ENCODE results near the gene CA5A. TPM values are rescaled to one million over a fixed set of nuclear protein-coding genes. Genes with fewer than 3 reads are reported as not detected.
"Not testable (repeated sequence)": the region's sequence is repeated elsewhere in the genome, so short reads cannot be mapped to it uniquely, and the experiment has no call there.

Gene CA5A
- total RNA-seq, 1 donor from 2014 or later: not detected

- H3K4me3 Mint-ChIP-seq (ENCODE audit: unreplicated experiment): no peak overlapping the region
These were observed 6.4 kb upstream of the CA5A start for GRCh38 chr16:87942680-87943079.

DNA sequence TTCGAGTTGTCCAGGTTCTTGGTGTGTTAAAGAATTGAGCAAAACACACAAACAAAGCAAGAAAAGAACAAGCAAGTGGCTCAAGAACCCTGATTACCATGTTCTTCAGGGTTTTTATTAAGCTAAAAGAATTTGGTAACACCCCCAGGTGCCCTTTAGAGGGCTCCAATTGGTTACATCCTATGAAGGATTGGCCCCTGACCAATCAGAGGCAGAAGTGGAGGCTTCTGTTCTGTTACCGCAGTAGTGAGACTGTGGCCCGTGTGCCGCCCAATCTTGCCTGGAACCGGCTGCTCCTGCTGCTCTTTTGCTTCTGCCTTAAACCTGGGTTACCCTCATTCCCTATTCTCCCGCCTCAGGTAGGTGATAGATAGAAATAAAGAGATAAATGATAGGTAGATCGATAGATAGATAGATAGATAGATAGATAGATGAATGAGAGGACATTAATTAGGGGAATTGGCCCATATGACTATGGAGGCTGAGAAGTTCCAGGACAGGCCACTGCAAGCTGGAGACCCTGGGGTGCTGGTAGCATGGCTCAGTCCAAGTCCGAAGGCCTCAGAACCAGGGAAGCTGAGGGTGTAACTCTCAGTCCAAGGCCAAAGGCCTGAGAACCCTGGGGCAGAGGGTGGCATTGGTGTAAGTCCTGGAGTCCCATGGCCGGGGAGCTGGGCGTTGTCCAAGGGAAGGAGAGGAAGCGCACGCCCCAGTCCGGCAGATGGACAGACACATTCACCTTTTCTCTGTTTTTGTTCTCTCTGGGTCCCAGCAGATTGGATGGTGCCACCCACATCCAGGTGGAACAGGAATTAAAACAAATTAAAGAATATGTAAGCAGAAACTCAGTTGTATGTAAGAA is 3.5 kb upstream of the CA5A start:
- H3K79me2 ChIP-seq (ENCODE audit: insufficient read depth, low read length): no peaks in the 10 kb centered on the region
- no peak for TF ChIP-seq EZH2 (IDR thresholded peaks at IDR 0.05; ENCODE audit: insufficient read depth, low read length)
- TF ChIP-seq, protein P1, sequence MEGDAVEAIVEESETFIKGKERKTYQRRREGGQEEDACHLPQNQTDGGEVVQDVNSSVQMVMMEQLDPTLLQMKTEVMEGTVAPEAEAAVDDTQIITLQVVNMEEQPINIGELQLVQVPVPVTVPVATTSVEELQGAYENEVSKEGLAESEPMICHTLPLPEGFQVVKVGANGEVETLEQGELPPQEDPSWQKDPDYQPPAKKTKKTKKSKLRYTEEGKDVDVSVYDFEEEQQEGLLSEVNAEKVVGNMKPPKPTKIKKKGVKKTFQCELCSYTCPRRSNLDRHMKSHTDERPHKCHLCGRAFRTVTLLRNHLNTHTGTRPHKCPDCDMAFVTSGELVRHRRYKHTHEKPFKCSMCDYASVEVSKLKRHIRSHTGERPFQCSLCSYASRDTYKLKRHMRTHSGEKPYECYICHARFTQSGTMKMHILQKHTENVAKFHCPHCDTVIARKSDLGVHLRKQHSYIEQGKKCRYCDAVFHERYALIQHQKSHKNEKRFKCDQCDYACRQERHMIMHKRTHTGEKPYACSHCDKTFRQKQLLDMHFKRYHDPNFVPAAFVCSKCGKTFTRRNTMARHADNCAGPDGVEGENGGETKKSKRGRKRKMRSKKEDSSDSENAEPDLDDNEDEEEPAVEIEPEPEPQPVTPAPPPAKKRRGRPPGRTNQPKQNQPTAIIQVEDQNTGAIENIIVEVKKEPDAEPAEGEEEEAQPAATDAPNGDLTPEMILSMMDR (IDR thresholded peaks at IDR 0.05; ENCODE audit: insufficient read depth, low read depth, low read length): no peak
- no peaks in the 10 kb centered on the region for H3K27me3 ChIP-seq (ENCODE audit: insufficient read depth, low read length)
- no peak overlapping the region for H3K4me3 ChIP-seq (ENCODE audit: insufficient read depth, low read depth, low read length)
- Mint-ChIP-seq H3K36me3 (ENCODE audit: low read depth, unreplicated experiment) (no peaks in the 10 kb centered on the region), H3K4me1 (ENCODE audit: low read depth, unreplicated experiment) (no peaks in the 10 kb centered on the region), H3K27ac (ENCODE audit: unreplicated experiment) (no peak overlapping the region), H3K4me3 (ENCODE audit: unreplicated experiment) (no peak overlapping the region), H3K9me3 (ENCODE audit: unreplicated experiment) (no peaks in the 10 kb centered on the region), H3K27me3 (ENCODE audit: low read depth, unreplicated experiment) (peaks cover 13% of the 10 kb centered on the region)
- no peak overlapping the region for H3K27ac ChIP-seq (ENCODE audit: low read depth, low read length)
- H3K9me3 ChIP-seq (ENCODE audit: insufficient read depth, low read depth, low read length): no peaks in the 10 kb centered on the region
- FAIRE-seq: no peak
- H2AFZ ChIP-seq (ENCODE audit: low read depth, low read length): no peak overlapping the region
- no peaks in the 10 kb centered on the region for H3K36me3 ChIP-seq (ENCODE audit: insufficient read depth, low read length)
- no peak overlapping the region for H3K9ac ChIP-seq (ENCODE audit: low read length)
- H4K20me1 ChIP-seq (ENCODE audit: insufficient read depth, low read length): no peaks in the 10 kb centered on the region
- no peak overlapping the region for H3K4me2 ChIP-seq (ENCODE audit: low read length)
- H3K4me1 ChIP-seq (ENCODE audit: insufficient read depth, low read length): no peaks in the 10 kb centered on the region
- DNase-seq (ENCODE audit: low read depth): no peak

More at GRCh38 chr16:87942680-87943079, 6.4 kb upstream of the CA5A start:
- FAIRE-seq: no peak
- no peak for DNase-seq (ENCODE audit: low read depth)
- Histone ChIP-seq H3K27ac (ENCODE audit: low read depth, low read length) (no peak overlapping the region), H3K36me3 (ENCODE audit: insufficient read depth, low read length) (no peaks in the 10 kb centered on the region), H3K4me3 (ENCODE audit: insufficient read depth, low read depth, low read length) (no peak overlapping the region), H4K20me1 (ENCODE audit: insufficient read depth, low read length) (no peaks in the 10 kb centered on the region), H3K4me1 (ENCODE audit: insufficient read depth, low read length) (peaks cover 6% of the 10 kb centered on the region), H2AFZ (ENCODE audit: low read depth, low read length) (no peak overlapping the region), H3K9ac (ENCODE audit: low read length) (no peak overlapping the region), H3K27me3 (ENCODE audit: insufficient read depth, low read length) (no peaks in the 10 kb centered on the region), H3K4me2 (ENCODE audit: low read length) (no peak overlapping the region), H3K9me3 (ENCODE audit: insufficient read depth, low read depth, low read length) (no peaks in the 10 kb centered on the region), H3K79me2 (ENCODE audit: insufficient read depth, low read length) (no peaks in the 10 kb centered on the region)
- no peak for TF ChIP-seq EZH2 (IDR thresholded peaks at IDR 0.05; ENCODE audit: insufficient read depth, low read length)
- TF ChIP-seq, protein P1 (IDR thresholded peaks at IDR 0.05; ENCODE audit: insufficient read depth, low read depth, low read length): no peak
- H3K4me1 Mint-ChIP-seq (ENCODE audit: low read depth, unreplicated experiment): no peaks in the 10 kb centered on the region
- H3K9me3 Mint-ChIP-seq (ENCODE audit: unreplicated experiment): no peaks in the 10 kb centered on the region
- H3K27ac Mint-ChIP-seq (ENCODE audit: unreplicated experiment): no peak overlapping the region
- no peaks in the 10 kb centered on the region for H3K36me3 Mint-ChIP-seq (ENCODE audit: low read depth, unreplicated experiment)
- peaks cover 5% of the 10 kb centered on the region for H3K27me3 Mint-ChIP-seq (ENCODE audit: low read depth, unreplicated experiment)

DNA sequence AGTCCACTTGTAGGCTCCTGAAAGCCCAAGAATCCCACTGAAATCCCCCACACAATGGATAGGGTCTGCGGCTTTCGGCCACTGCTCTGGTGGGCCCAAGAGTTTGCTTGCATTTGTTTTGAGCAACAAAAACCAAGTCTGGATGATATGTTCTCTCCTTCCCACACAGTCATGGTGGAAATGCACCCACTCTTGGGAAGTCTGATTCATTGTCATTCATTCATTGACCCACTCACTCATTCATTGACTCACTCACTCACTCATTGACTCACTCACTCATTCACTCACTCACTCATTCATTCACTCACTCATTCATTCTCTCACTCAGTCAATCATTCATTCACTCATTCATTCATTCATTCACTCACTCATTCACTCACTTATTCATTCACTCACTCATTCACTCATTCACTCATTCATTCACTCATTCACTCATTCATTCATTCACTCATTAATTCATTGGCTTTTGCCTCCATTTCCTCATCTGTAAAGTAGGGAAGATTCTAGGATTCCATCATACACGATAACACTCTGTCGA is 2.2 kb upstream of the CA5A start:
- FAIRE-seq (no peak), DNase-seq (ENCODE audit: low read depth) (no peak)
- Mint-ChIP-seq H3K4me3 (ENCODE audit: unreplicated experiment) (no peak overlapping the region), H3K36me3 (ENCODE audit: low read depth, unreplicated experiment) (no peaks in the 10 kb centered on the region), H3K27ac (ENCODE audit: unreplicated experiment) (no peak overlapping the region), H3K4me1 (ENCODE audit: low read depth, unreplicated experiment) (no peaks in the 10 kb centered on the region), H3K9me3 (ENCODE audit: unreplicated experiment) (peaks cover 3% of the 10 kb centered on the region), H3K27me3 (ENCODE audit: low read depth, unreplicated experiment) (peaks cover 13% of the 10 kb centered on the region)
- H3K4me3 ChIP-seq (ENCODE audit: insufficient read depth, low read depth, low read length): no peak overlapping the region
- no peaks in the 10 kb centered on the region for H3K36me3 ChIP-seq (ENCODE audit: insufficient read depth, low read length)
- no peaks in the 10 kb centered on the region for H4K20me1 ChIP-seq (ENCODE audit: insufficient read depth, low read length)
- no peak overlapping the region for H2AFZ ChIP-seq (ENCODE audit: low read depth, low read length)
- H3K79me2 ChIP-seq (ENCODE audit: insufficient read depth, low read length): no peaks in the 10 kb centered on the region
- H3K4me1 ChIP-seq (ENCODE audit: insufficient read depth, low read length): no peaks in the 10 kb centered on the region
- no peak for TF ChIP-seq EZH2 (IDR thresholded peaks at IDR 0.05; ENCODE audit: insufficient read depth, low read length)
- TF ChIP-seq, protein P1 (IDR thresholded peaks at IDR 0.05; ENCODE audit: insufficient read depth, low read depth, low read length): no peak
- no peaks in the 10 kb centered on the region for H3K9me3 ChIP-seq (ENCODE audit: insufficient read depth, low read depth, low read length)
- H3K27me3 ChIP-seq (ENCODE audit: insufficient read depth, low read length): no peaks in the 10 kb centered on the region
- no peak overlapping the region for H3K9ac ChIP-seq (ENCODE audit: low read length)
- no peak overlapping the region for H3K4me2 ChIP-seq (ENCODE audit: low read length)
- no peak overlapping the region for H3K27ac ChIP-seq (ENCODE audit: low read depth, low read length)

- FAIRE-seq; DNase-seq (ENCODE audit: low read depth); H3K27ac Mint-ChIP-seq (ENCODE audit: unreplicated experiment): not testable (repeated sequence)
These were observed 858 bp upstream of the CA5A start for GRCh38 chr16:87937231-87937542.

More at GRCh38 chr16:87937231-87937542, 858 bp upstream of the CA5A start:
- peaks cover 13% of the 10 kb centered on the region for H3K27me3 Mint-ChIP-seq (ENCODE audit: low read depth, unreplicated experiment)
- not testable (repeated sequence) for H3K9ac ChIP-seq (ENCODE audit: low read length); H3K27ac ChIP-seq (ENCODE audit: low read depth, low read length); H3K4me3 Mint-ChIP-seq (ENCODE audit: unreplicated experiment); H3K79me2 ChIP-seq (ENCODE audit: insufficient read depth, low read length); H3K9me3 Mint-ChIP-seq (ENCODE audit: unreplicated experiment); H3K36me3 Mint-ChIP-seq (ENCODE audit: low read depth, unreplicated experiment); H3K4me3 ChIP-seq (ENCODE audit: insufficient read depth, low read depth, low read length); H3K9me3 ChIP-seq (ENCODE audit: insufficient read depth, low read depth, low read length); H3K36me3 ChIP-seq (ENCODE audit: insufficient read depth, low read length); H3K4me2 ChIP-seq (ENCODE audit: low read length); H4K20me1 ChIP-seq (ENCODE audit: insufficient read depth, low read length); H3K27me3 ChIP-seq (ENCODE audit: insufficient read depth, low read length); H3K4me1 ChIP-seq (ENCODE audit: insufficient read depth, low read length); H2AFZ ChIP-seq (ENCODE audit: low read depth, low read length); H3K4me1 Mint-ChIP-seq (ENCODE audit: low read depth, unreplicated experiment)
